Measurements from ENCODE around the gene DPYD. TPM values are rescaled to one million over a fixed set of nuclear protein-coding genes. Genes with fewer than 3 reads are reported as not detected.

Gene DPYD
- total RNA-seq, 1 donor from 2014 or later: 8.8 TPM

DNA sequence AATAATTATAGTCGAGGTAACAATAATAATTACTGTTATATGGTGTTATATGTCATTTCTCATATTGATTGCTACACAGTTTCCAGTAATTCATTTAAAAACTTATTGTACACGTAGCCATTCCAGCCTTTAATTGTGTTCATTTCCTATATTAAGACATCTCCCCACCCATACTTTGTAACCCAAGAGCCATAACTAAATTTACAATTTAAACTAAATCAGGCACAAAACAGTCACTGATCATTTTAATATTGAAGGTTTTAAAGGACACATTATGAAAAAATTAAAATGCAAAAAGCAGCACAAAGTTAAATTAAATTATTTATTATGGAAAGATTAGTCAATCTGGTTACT is 487.0 kb downstream of the DPYD start:
- Mint-ChIP-seq H3K4me3 (ENCODE audit: unreplicated experiment) (no peak overlapping the region), H3K36me3 (ENCODE audit: low read depth, unreplicated experiment) (no peaks in the 10 kb centered on the region), H3K4me1 (ENCODE audit: low read depth, unreplicated experiment) (no peaks in the 10 kb centered on the region), H3K27ac (ENCODE audit: unreplicated experiment) (no peak overlapping the region), H3K9me3 (ENCODE audit: unreplicated experiment) (no peaks in the 10 kb centered on the region), H3K27me3 (ENCODE audit: low read depth, unreplicated experiment) (no peaks in the 10 kb centered on the region)
- H3K27me3 ChIP-seq (ENCODE audit: insufficient read depth, low read length): no peaks in the 10 kb centered on the region
- FAIRE-seq (no peak), DNase-seq (ENCODE audit: low read depth) (no peak)
- no peaks in the 10 kb centered on the region for H3K4me1 ChIP-seq (ENCODE audit: insufficient read depth, low read length)
- H3K9me3 ChIP-seq (ENCODE audit: insufficient read depth, low read depth, low read length): no peaks in the 10 kb centered on the region
- no peak overlapping the region for H2AFZ ChIP-seq (ENCODE audit: low read depth, low read length)
- no peak overlapping the region for H3K27ac ChIP-seq (ENCODE audit: low read depth, low read length)
- H3K4me3 ChIP-seq (ENCODE audit: insufficient read depth, low read depth, low read length): no peak overlapping the region
- no peak overlapping the region for H3K9ac ChIP-seq (ENCODE audit: low read length)
- H3K4me2 ChIP-seq (ENCODE audit: low read length): no peak overlapping the region
- no peaks in the 10 kb centered on the region for H3K36me3 ChIP-seq (ENCODE audit: insufficient read depth, low read length)
- TF ChIP-seq EZH2 (IDR thresholded peaks at IDR 0.05; ENCODE audit: insufficient read depth, low read length): no peak
- TF ChIP-seq, protein P1, sequence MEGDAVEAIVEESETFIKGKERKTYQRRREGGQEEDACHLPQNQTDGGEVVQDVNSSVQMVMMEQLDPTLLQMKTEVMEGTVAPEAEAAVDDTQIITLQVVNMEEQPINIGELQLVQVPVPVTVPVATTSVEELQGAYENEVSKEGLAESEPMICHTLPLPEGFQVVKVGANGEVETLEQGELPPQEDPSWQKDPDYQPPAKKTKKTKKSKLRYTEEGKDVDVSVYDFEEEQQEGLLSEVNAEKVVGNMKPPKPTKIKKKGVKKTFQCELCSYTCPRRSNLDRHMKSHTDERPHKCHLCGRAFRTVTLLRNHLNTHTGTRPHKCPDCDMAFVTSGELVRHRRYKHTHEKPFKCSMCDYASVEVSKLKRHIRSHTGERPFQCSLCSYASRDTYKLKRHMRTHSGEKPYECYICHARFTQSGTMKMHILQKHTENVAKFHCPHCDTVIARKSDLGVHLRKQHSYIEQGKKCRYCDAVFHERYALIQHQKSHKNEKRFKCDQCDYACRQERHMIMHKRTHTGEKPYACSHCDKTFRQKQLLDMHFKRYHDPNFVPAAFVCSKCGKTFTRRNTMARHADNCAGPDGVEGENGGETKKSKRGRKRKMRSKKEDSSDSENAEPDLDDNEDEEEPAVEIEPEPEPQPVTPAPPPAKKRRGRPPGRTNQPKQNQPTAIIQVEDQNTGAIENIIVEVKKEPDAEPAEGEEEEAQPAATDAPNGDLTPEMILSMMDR (IDR thresholded peaks at IDR 0.05; ENCODE audit: insufficient read depth, low read depth, low read length): no peak
- no peaks in the 10 kb centered on the region for H4K20me1 ChIP-seq (ENCODE audit: insufficient read depth, low read length)
- H3K79me2 ChIP-seq (ENCODE audit: insufficient read depth, low read length): no peaks in the 10 kb centered on the region

DNA sequence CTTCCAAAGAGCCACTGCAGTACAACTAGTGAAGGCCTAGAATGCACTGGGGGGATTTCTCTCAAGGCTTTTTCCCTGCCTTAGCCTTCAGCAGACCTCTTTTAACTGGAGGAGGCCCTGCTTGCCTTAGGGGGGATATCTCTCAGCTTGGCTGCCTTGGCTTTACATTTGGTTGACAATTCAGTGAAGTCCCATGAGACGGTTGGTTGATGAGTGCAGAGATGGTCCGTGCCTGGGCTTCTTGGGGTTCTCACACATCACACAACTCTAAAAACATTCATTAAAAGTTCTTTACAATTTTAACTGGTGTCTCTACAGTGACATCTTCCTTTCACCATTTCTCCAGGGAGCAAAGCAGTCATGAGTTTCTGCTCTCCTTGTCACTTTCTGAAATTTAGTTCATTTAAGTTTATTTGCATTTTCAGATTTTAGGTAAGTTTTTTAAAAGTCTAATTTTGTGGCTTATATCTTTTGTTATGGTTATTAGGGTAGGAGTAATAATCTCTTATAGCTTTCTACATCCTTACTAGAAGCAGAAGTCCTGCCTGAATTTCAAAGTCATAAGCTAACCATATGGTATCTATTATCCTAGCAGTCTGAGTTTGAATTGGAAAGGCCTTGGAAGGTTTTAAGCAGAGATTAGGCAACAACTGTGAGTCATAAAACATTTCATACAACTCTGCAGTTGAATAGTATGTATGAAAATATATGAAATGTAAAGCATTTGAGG is 487.6 kb downstream of the DPYD start:
- no peaks in the 10 kb centered on the region for H3K36me3 ChIP-seq (ENCODE audit: insufficient read depth, low read length)
- no peaks in the 10 kb centered on the region for H4K20me1 ChIP-seq (ENCODE audit: insufficient read depth, low read length)
- no peak overlapping the region for H3K9ac ChIP-seq (ENCODE audit: low read length)
- Mint-ChIP-seq H3K4me1 (ENCODE audit: low read depth, unreplicated experiment) (no peaks in the 10 kb centered on the region), H3K36me3 (ENCODE audit: low read depth, unreplicated experiment) (no peaks in the 10 kb centered on the region), H3K27ac (ENCODE audit: unreplicated experiment) (no peak overlapping the region), H3K4me3 (ENCODE audit: unreplicated experiment) (no peak overlapping the region), H3K9me3 (ENCODE audit: unreplicated experiment) (no peaks in the 10 kb centered on the region), H3K27me3 (ENCODE audit: low read depth, unreplicated experiment) (no peaks in the 10 kb centered on the region)
- peak; percentile 43 for FAIRE-seq
- no peak overlapping the region for H3K4me2 ChIP-seq (ENCODE audit: low read length)
- no peaks in the 10 kb centered on the region for H3K9me3 ChIP-seq (ENCODE audit: insufficient read depth, low read depth, low read length)
- no peaks in the 10 kb centered on the region for H3K4me1 ChIP-seq (ENCODE audit: insufficient read depth, low read length)
- H2AFZ ChIP-seq (ENCODE audit: low read depth, low read length): no peak overlapping the region
- no peak overlapping the region for H3K4me3 ChIP-seq (ENCODE audit: insufficient read depth, low read depth, low read length)
- H3K79me2 ChIP-seq (ENCODE audit: insufficient read depth, low read length): no peaks in the 10 kb centered on the region
- no peak overlapping the region for H3K27ac ChIP-seq (ENCODE audit: low read depth, low read length)
- no peaks in the 10 kb centered on the region for H3K27me3 ChIP-seq (ENCODE audit: insufficient read depth, low read length)
- TF ChIP-seq EZH2 (IDR thresholded peaks at IDR 0.05; ENCODE audit: insufficient read depth, low read length): no peak
- TF ChIP-seq, protein P1 (IDR thresholded peaks at IDR 0.05; ENCODE audit: insufficient read depth, low read depth, low read length): no peak
- peak; percentile 86 for DNase-seq (ENCODE audit: low read depth)

DNA sequence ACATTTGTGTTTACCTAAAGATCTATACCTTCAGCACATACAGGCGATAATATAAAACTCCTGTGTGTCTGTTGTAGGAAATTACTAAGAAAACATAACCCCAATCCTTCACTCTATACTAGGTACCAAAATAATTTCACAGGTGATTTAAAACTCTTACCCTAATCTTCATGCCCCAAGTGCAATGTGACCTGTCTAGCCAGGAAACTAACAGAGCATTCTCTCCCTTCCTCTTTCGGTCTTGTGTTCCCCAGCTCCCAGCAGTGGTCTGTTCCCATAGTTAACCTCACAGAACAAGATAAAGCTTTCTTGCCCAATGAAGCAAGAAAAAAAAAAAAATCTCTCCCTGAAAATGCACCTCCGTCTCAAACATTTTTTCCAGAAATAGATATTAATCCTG is 493.5 kb downstream of the DPYD start:
- H3K4me1 ChIP-seq (ENCODE audit: insufficient read depth, low read length): no peaks in the 10 kb centered on the region
- no peaks in the 10 kb centered on the region for H3K79me2 ChIP-seq (ENCODE audit: insufficient read depth, low read length)
- no peaks in the 10 kb centered on the region for H3K36me3 ChIP-seq (ENCODE audit: insufficient read depth, low read length)
- FAIRE-seq (no peak), DNase-seq (ENCODE audit: low read depth) (no peak)
- Mint-ChIP-seq H3K4me3 (ENCODE audit: unreplicated experiment) (no peak overlapping the region), H3K27me3 (ENCODE audit: low read depth, unreplicated experiment) (no peaks in the 10 kb centered on the region), H3K9me3 (ENCODE audit: unreplicated experiment) (no peaks in the 10 kb centered on the region), H3K36me3 (ENCODE audit: low read depth, unreplicated experiment) (no peaks in the 10 kb centered on the region), H3K27ac (ENCODE audit: unreplicated experiment) (no peak overlapping the region), H3K4me1 (ENCODE audit: low read depth, unreplicated experiment) (no peaks in the 10 kb centered on the region)
- no peaks in the 10 kb centered on the region for H3K27me3 ChIP-seq (ENCODE audit: insufficient read depth, low read length)
- no peaks in the 10 kb centered on the region for H4K20me1 ChIP-seq (ENCODE audit: insufficient read depth, low read length)
- H3K9ac ChIP-seq (ENCODE audit: low read length): no peak overlapping the region
- H3K4me2 ChIP-seq (ENCODE audit: low read length): no peak overlapping the region
- no peak overlapping the region for H3K4me3 ChIP-seq (ENCODE audit: insufficient read depth, low read depth, low read length)
- no peaks in the 10 kb centered on the region for H3K9me3 ChIP-seq (ENCODE audit: insufficient read depth, low read depth, low read length)
- no peak overlapping the region for H2AFZ ChIP-seq (ENCODE audit: low read depth, low read length)
- TF ChIP-seq, protein P1 (IDR thresholded peaks at IDR 0.05; ENCODE audit: insufficient read depth, low read depth, low read length): no peak
- no peak for TF ChIP-seq EZH2 (IDR thresholded peaks at IDR 0.05; ENCODE audit: insufficient read depth, low read length)
- H3K27ac ChIP-seq (ENCODE audit: low read depth, low read length): no peak overlapping the region

Measured in astrocyte (in vitro differentiated cells and primary cell).